OCI-LY1 (cell line): ENCODE results near the gene DUSP12.
A peak's percentile ranks its signal among the peaks of the same experiment; 100 is the strongest.

Experiments used
- H2AFZ ChIP-seq: fragments of 200-600 bp; sonication (generic), shearing (Covaris generic); 2 replicates; pipeline ENCODE4 v1.6.0; 2014; ENCODE audit warnings: antibody characterized with exemption, mild to moderate bottlenecking, low read length
- H3F3A ChIP-seq: fragments of 200-600 bp; sonication (generic), shearing (Covaris generic); 2 replicates; pipeline ENCODE4 v1.6.0; 2014; ENCODE audit warnings: mild to moderate bottlenecking, antibody characterized with exemption, low read length, moderate library complexity; ENCODE audit not compliant: insufficient read depth
- H3K27ac ChIP-seq: fragments of 200-600 bp; sonication (generic); 2 replicates; pipeline ENCODE4 v1.5.1; 2014; ENCODE audit warnings: low read length, mixed run types, mild to moderate bottlenecking, low read depth; ENCODE audit not compliant: poor library complexity, severe bottlenecking
- H3K27me3 ChIP-seq: fragments of 200-600 bp; sonication (generic); 2 replicates; pipeline ENCODE4 v1.6.0; 2014; ENCODE audit warnings: antibody characterized with exemption, mild to moderate bottlenecking, low read length, moderate library complexity; ENCODE audit not compliant: insufficient read depth
- H3K36me3 ChIP-seq: fragments of 200-600 bp; sonication (generic); 2 replicates; pipeline ENCODE4 v1.6.1; 2014; ENCODE audit warnings: mild to moderate bottlenecking, antibody characterized with exemption, low read length, moderate library complexity, mixed read lengths; ENCODE audit not compliant: insufficient read depth
- H3K4me1 ChIP-seq: fragments of 200-600 bp; sonication (generic); 2 replicates; pipeline ENCODE4 v1.5.1; 2014; ENCODE audit warnings: mild to moderate bottlenecking, low read length, moderate library complexity; ENCODE audit not compliant: insufficient read depth, severe bottlenecking
- H3K4me2 ChIP-seq: fragments of 200-600 bp; sonication (generic), shearing (Covaris generic); 2 replicates; pipeline ENCODE4 v1.6.1; 2014; ENCODE audit warnings: low read length
- H3K4me3 ChIP-seq: fragments of 200-600 bp; sonication (generic); 2 replicates; pipeline ENCODE4 v1.5.1; 2014; ENCODE audit warnings: low read length, low read depth, mild to moderate bottlenecking, mixed read lengths; ENCODE audit not compliant: poor library complexity, severe bottlenecking
- H3K79me2 ChIP-seq: fragments of 200-600 bp; shearing (Covaris generic); 2 replicates; pipeline ENCODE4 v1.6.1; 2016; ENCODE audit warnings: mixed run types, low read length, mixed read lengths; ENCODE audit not compliant: insufficient read depth
- H3K9ac ChIP-seq: fragments of 200-600 bp; sonication (generic), shearing (Covaris generic); 2 replicates; pipeline ENCODE4 v1.6.1; 2014; ENCODE audit warnings: mild to moderate bottlenecking, low read length, mixed read lengths
- H3K9me2 ChIP-seq: fragments of 200-600 bp; sonication (generic), shearing (Covaris generic); 2 replicates; pipeline ENCODE4 v1.6.1; 2014; ENCODE audit warnings: low read depth, mild to moderate bottlenecking, low read length, mixed read lengths
- H3K9me3 ChIP-seq: fragments of 200-600 bp; shearing (Covaris generic); 2 replicates; pipeline ENCODE4 v1.6.1; 2014; ENCODE audit warnings: low read length, mixed read lengths
- H4K20me1 ChIP-seq: fragments of 200-600 bp; sonication (generic), shearing (Covaris generic); 2 replicates; pipeline ENCODE4 v1.6.0; 2016; ENCODE audit warnings: mild to moderate bottlenecking, low read length; ENCODE audit not compliant: insufficient read depth
- EZH2 ChIP-seq: fragments of 200-600 bp; sonication (generic), shearing (Covaris generic); IDR thresholded peaks from 2 replicates; pipeline ENCODE4 v1.8.0; 2017; ENCODE audit warnings: borderline replicate concordance, mixed run types, mild to moderate bottlenecking, antibody characterized with exemption, low read length, moderate library complexity, mixed read lengths
- TF ChIP-seq, protein P1 (sequence below): fragments of 200-600 bp; sonication (generic), shearing (Covaris generic); IDR thresholded peaks from 2 replicates; pipeline ENCODE4 v1.5.1; 2017; ENCODE audit warnings: mild to moderate bottlenecking, antibody characterized with exemption, low read length, moderate library complexity, mixed read lengths

Gene DUSP12

DNA sequence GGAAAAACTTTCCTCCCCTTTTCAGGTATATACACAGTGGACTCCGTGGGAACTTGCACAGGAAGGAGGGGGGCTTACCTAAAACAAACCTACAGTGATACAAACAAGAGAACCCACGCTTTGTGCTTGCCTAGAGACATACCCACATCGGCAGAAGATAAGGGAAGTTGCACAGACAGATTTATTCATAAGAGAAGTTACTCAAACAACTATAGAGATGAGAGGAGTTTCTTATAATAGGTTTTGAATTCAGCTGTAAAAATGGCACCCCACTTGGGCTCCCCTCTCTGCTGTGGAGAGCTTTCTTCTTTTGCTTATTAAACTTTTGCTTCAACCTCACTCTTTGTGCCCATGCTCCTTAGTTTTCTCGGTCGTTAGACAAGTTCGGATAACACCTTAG, 1.8 kb upstream of the DUSP12 start:
- no peaks in the 10 kb centered on the region for H4K20me1 ChIP-seq
- peaks cover 12% of the 10 kb centered on the region for H3K36me3 ChIP-seq
- TF ChIP-seq, protein P1, sequence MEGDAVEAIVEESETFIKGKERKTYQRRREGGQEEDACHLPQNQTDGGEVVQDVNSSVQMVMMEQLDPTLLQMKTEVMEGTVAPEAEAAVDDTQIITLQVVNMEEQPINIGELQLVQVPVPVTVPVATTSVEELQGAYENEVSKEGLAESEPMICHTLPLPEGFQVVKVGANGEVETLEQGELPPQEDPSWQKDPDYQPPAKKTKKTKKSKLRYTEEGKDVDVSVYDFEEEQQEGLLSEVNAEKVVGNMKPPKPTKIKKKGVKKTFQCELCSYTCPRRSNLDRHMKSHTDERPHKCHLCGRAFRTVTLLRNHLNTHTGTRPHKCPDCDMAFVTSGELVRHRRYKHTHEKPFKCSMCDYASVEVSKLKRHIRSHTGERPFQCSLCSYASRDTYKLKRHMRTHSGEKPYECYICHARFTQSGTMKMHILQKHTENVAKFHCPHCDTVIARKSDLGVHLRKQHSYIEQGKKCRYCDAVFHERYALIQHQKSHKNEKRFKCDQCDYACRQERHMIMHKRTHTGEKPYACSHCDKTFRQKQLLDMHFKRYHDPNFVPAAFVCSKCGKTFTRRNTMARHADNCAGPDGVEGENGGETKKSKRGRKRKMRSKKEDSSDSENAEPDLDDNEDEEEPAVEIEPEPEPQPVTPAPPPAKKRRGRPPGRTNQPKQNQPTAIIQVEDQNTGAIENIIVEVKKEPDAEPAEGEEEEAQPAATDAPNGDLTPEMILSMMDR: no peak
- TF ChIP-seq EZH2: no peak
- no peak overlapping the region for H3K4me3 ChIP-seq
- H3K9me2 ChIP-seq: no peaks in the 10 kb centered on the region
- peak overlapping the region; percentile 51; the same call in 1 of the 2 replicates for H3K4me2 ChIP-seq
- no peak overlapping the region; the same call in 1 of the 2 replicates for H3K9ac ChIP-seq
- H3K79me2 ChIP-seq: peaks cover 6% of the 10 kb centered on the region; the same call in 1 of the 2 replicates
- no peaks in the 10 kb centered on the region; the same call in 1 of the 2 replicates for H3K27me3 ChIP-seq
- H2AFZ ChIP-seq: no peak overlapping the region
- no peaks in the 10 kb centered on the region for H3K9me3 ChIP-seq
- no peak overlapping the region for H3K27ac ChIP-seq
- peaks cover 33% of the 10 kb centered on the region for H3K4me1 ChIP-seq
- no peaks in the 10 kb centered on the region for H3F3A ChIP-seq

DNA sequence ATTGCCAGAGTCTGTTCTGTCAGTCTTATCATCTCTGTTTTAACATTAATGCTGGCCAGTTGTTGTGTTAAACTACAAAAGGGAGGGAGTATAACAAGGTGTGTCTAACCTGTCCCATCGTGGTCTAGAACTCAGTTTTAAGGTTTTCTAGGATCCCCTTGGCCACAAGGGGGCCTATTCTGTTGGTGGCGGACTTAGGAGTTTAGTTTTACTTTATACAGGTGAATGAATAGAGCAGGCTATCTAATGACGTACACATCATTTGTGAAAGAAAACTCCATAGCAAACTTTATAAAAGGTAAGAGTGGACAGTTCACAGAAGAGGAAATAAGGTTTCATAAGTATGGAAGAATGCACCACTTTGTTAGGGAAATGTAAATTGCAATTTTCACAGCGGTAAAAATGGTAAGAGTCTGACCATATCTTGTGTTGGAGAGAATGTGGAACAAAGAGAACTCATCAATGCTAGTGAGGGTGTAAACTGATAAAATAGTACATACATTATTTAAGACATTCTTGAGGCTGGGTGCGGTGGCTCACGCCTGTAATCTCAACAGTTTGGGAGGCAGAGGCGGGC, 14.0 kb downstream of the DUSP12 start:
- H3K27me3 ChIP-seq: no peaks in the 10 kb centered on the region
- H3K27ac ChIP-seq: peak overlapping the region; percentile 66
- H4K20me1 ChIP-seq: no peaks in the 10 kb centered on the region
- peak overlapping the region; percentile 70 for H3K4me2 ChIP-seq
- no peaks in the 10 kb centered on the region for H3F3A ChIP-seq
- H3K4me1 ChIP-seq: peaks cover 29% of the 10 kb centered on the region
- no peak overlapping the region; the same call in 1 of the 2 replicates for H3K9ac ChIP-seq
- TF ChIP-seq, protein P1: peak; percentile 91
- TF ChIP-seq EZH2: no peak
- H3K36me3 ChIP-seq: peaks cover 2% of the 10 kb centered on the region
- H3K9me2 ChIP-seq: no peaks in the 10 kb centered on the region
- H3K9me3 ChIP-seq: no peaks in the 10 kb centered on the region
- H3K4me3 ChIP-seq: peak overlapping the region; percentile 46
- H3K79me2 ChIP-seq: peaks cover 12% of the 10 kb centered on the region
- H2AFZ ChIP-seq: no peak overlapping the region

DNA sequence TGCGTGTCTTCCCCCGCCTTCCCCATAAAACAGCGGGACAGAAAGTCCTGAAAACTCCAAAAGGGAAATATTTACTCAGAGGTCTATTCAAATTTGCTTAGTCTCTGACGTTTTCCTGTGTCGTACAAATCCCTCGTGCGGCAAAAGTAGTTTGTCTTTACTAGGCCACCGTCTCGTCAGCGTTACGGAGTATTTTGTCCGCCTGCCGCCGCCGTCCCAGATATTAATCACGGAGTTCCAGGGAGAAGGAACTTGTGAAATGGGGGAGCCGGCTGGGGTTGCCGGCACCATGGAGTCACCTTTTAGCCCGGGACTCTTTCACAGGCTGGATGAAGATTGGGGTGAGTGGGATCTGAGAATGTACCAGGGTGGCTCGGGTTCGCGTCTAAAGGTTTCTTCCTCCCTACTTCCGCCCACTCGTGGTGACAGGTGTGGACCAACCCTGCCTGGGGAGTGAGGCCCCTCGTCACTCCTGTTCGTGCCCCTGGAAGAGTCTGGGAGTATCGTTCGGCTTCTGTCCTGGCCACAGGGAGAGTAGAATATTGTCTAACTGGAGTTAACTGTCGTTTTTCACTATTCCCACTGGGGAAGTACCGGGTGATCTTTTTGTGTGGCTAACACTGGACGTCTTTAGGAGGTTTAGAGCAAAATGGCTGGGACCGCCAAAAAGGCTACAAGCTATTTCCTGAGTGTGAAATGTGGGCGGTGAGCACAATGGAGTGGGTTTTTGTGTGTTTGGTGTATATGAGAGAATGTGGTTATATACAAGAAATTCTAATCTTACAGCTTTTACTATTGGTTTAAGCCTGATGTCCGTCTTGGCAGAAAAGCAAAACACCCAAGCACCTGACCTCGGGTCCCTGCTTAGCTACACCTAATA, 16.8 kb downstream of the DUSP12 start, which contains the start of gene ATF6:
ATF6 (plus strand) TSS at position 219 of the 880 bp plus-strand sequence; CDS start at position 260, 41 bp downstream.
- Histone ChIP-seq H3K9ac (peak within 1 kb of the TSS; percentile 94), H3K36me3 (no peaks in the 10 kb centered on the region), H3K4me2 (peak within 1 kb of the TSS; percentile 89), H2AFZ (peak within 1 kb of the TSS; percentile 66), H3K9me3 (no peaks in the 10 kb centered on the region), H3K27ac (peak within 1 kb of the TSS; percentile 72), H3F3A (no peaks in the 10 kb centered on the region), H3K27me3 (no peaks in the 10 kb centered on the region), H3K79me2 (peaks cover 14% of the 10 kb centered on the region), H3K4me3 (peak within 1 kb of the TSS; percentile 94), H3K9me2 (no peaks in the 10 kb centered on the region), H4K20me1 (no peaks in the 10 kb centered on the region), H3K4me1 (peaks cover 35% of the 10 kb centered on the region)
- TF ChIP-seq, protein P1: no peak
